WTC11 (cell line): ENCODE results near the gene CCDC167. TPM values are rescaled to one million over a fixed set of nuclear protein-coding genes. Genes with fewer than 3 reads are reported as not detected.

ENCODE experiments used
- ATAC-seq: fragments of 200-7000 bp; cut with Tn5 transposase; 2 replicates; pipeline ENCODE4 v1.10.0; 2021; ENCODE audit warnings: mild to moderate bottlenecking, moderate library complexity
- CTCF ChIA-PET: fragments of 300-600 bp; sonication (Branson Sonifier 250); formaldehyde crosslinking; loops from one replicate; lab custom pipeline; 2021; ENCODE audit warnings: antibody characterized with exemption; lab: Charles Lee
- POLR2A ChIA-PET: fragments of 350-600 bp; sonication (Branson Sonifier 250); formaldehyde crosslinking; loops from one replicate; lab custom pipeline; 2021; ENCODE audit warnings: antibody characterized with exemption; lab: Charles Lee
- DNase-seq: peaks from one replicate; pipeline ENCODE4 v3.0.0; 2021; ENCODE audit warnings: low spot score
- H3K27ac Mint-ChIP-seq: 2 replicates; pipeline ENCODE4 v1.8.0; 2021; ENCODE audit warnings: mixed read lengths
- H3K27me3 Mint-ChIP-seq: 2 replicates; pipeline ENCODE4 v1.8.0; 2021; ENCODE audit warnings: low read depth, mild to moderate bottlenecking, moderate library complexity, mixed read lengths
- H3K36me3 Mint-ChIP-seq: 2 replicates; pipeline ENCODE4 v1.8.0; 2021; ENCODE audit warnings: mixed read lengths
- H3K4me1 Mint-ChIP-seq: 2 replicates; pipeline ENCODE4 v1.8.0; 2022; ENCODE audit warnings: mixed read lengths
- H3K4me3 Mint-ChIP-seq: 2 replicates; pipeline ENCODE4 v1.8.0; 2021; ENCODE audit warnings: mild to moderate bottlenecking, moderate library complexity, mixed read lengths
- H3K9me3 Mint-ChIP-seq: 2 replicates; pipeline ENCODE4 v1.8.0; 2021; ENCODE audit warnings: mixed read lengths
- ARID4B ChIP-seq: sonication (generic); formaldehyde crosslinking; IDR thresholded peaks from 2 replicates; pipeline ENCODE4 v1.8.0; 2023; ENCODE audit warnings: missing genetic modification reagents, mild to moderate bottlenecking, borderline replicate concordance
- ATF3 ChIP-seq: sonication (generic); formaldehyde crosslinking; conservative IDR thresholded peaks from 2 replicates; pipeline ENCODE4 v1.8.1; 2022; ENCODE audit warnings: mild to moderate bottlenecking, missing genetic modification reagents
- ETV6 ChIP-seq: sonication (generic); formaldehyde crosslinking; IDR thresholded peaks from 2 replicates; pipeline ENCODE4 v1.8.1; 2022; ENCODE audit warnings: mild to moderate bottlenecking, missing genetic modification reagents
- HMGA2 ChIP-seq: fragments of 250-450 bp; sonication (Bioruptor Pico); IDR thresholded peaks from 2 replicates; pipeline ENCODE4 v1.4.0; 2021; ENCODE audit warnings: mild to moderate bottlenecking, moderate library complexity
- NR2C2 ChIP-seq: sonication (generic); formaldehyde crosslinking; IDR thresholded peaks from 2 replicates; pipeline ENCODE4 v1.8.0; 2022; ENCODE audit warnings: mild to moderate bottlenecking, missing genetic modification reagents
- NR3C1 ChIP-seq: sonication (generic); formaldehyde crosslinking; conservative IDR thresholded peaks from 2 replicates; pipeline ENCODE4 v1.8.1; 2023; ENCODE audit warnings: low read depth, mild to moderate bottlenecking, missing genetic modification reagents
- OVOL2 ChIP-seq: fragments of 250-450 bp; sonication (Bioruptor Pico); IDR thresholded peaks from 2 replicates; pipeline ENCODE4 v1.9.0; 2021; ENCODE audit warnings: mild to moderate bottlenecking, borderline replicate concordance
- PRRX2 ChIP-seq: fragments of 250-450 bp; sonication (Bioruptor Pico); IDR thresholded peaks from 2 replicates; pipeline ENCODE4 v1.8.0; 2021; ENCODE audit warnings: mild to moderate bottlenecking
- SMAD4 ChIP-seq: sonication (generic); formaldehyde crosslinking; IDR thresholded peaks from 2 replicates; pipeline ENCODE4 v1.8.0; 2022; ENCODE audit warnings: mild to moderate bottlenecking, missing genetic modification reagents
- TCF7 ChIP-seq: sonication (generic); formaldehyde crosslinking; IDR thresholded peaks from 2 replicates; pipeline ENCODE4 v1.8.0; 2022; ENCODE audit warnings: mild to moderate bottlenecking, low read depth, missing genetic modification reagents, moderate library complexity
- USF2 ChIP-seq: sonication (generic); formaldehyde crosslinking; IDR thresholded peaks from 2 replicates; pipeline ENCODE4 v1.8.1; 2023; ENCODE audit warnings: mild to moderate bottlenecking, missing genetic modification reagents, moderate library complexity
- ZBTB43 ChIP-seq: sonication (generic); formaldehyde crosslinking; IDR thresholded peaks from 2 replicates; pipeline ENCODE4 v1.8.1; 2023; ENCODE audit warnings: mild to moderate bottlenecking, missing genetic modification reagents
- ZNF396 ChIP-seq: fragments of 250-450 bp; sonication (Bioruptor Pico); IDR thresholded peaks from 2 replicates; pipeline ENCODE4 v1.8.0; 2021; ENCODE audit warnings: mild to moderate bottlenecking, moderate library complexity, borderline replicate concordance
- total RNA-seq: library from RNA; stranded (reverse); gene quantifications from 3 replicates; pipeline ENCODE4 v1.2.3, GENCODE V29; 2021
- TF ChIP-seq, protein P1 (sequence below): fragments of 250-450 bp; sonication (Bioruptor Pico); IDR thresholded peaks from 2 replicates; pipeline ENCODE4 v1.9.0; 2021; ENCODE audit warnings: mild to moderate bottlenecking
- TF ChIP-seq, protein P2 (sequence below): sonication (generic); formaldehyde crosslinking; IDR thresholded peaks from 2 replicates; pipeline ENCODE4 v1.8.1; 2022; ENCODE audit warnings: mild to moderate bottlenecking, moderate library complexity, missing genetic modification reagents
- TF ChIP-seq, protein P3 (sequence below): sonication (generic); formaldehyde crosslinking; IDR thresholded peaks from 2 replicates; pipeline ENCODE4 v1.8.0; 2023; ENCODE audit warnings: missing genetic modification reagents
- TF ChIP-seq, protein P4 (sequence below): fragments of 250-450 bp; sonication (Bioruptor Pico); IDR thresholded peaks from 2 replicates; pipeline ENCODE4 v1.9.0; 2021; ENCODE audit warnings: mild to moderate bottlenecking
- TF ChIP-seq, protein P5 (sequence below): sonication (generic); formaldehyde crosslinking; IDR thresholded peaks from 2 replicates; pipeline ENCODE4 v1.8.0; 2022; ENCODE audit warnings: missing genetic modification reagents

CCDC167 gene
- total RNA-seq, 1 experiment from 2014 or later, result 19.1 TPM

DNA sequence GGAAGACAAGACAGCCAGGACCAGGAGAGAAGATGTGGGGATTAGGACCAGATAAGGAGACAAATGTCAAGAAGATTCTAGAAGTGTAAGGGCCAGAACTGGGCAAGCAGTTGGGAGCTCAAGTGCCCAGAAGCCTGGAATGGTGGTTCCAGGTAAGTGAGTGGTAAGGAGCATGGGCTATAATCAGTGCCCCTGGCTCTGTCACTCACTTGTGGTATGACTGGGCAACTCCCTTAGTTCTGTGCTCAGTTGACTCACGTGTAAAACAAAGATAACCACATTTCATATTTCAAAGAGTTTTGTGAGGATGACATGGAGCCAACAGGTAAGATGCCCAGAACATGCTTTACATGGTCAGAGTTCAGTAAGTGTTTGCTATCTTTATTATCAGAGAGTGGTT, 11.2 kb downstream of the CCDC167 start (continued):
- no peak for TF ChIP-seq ARID4B
- TF ChIP-seq, protein P1, sequence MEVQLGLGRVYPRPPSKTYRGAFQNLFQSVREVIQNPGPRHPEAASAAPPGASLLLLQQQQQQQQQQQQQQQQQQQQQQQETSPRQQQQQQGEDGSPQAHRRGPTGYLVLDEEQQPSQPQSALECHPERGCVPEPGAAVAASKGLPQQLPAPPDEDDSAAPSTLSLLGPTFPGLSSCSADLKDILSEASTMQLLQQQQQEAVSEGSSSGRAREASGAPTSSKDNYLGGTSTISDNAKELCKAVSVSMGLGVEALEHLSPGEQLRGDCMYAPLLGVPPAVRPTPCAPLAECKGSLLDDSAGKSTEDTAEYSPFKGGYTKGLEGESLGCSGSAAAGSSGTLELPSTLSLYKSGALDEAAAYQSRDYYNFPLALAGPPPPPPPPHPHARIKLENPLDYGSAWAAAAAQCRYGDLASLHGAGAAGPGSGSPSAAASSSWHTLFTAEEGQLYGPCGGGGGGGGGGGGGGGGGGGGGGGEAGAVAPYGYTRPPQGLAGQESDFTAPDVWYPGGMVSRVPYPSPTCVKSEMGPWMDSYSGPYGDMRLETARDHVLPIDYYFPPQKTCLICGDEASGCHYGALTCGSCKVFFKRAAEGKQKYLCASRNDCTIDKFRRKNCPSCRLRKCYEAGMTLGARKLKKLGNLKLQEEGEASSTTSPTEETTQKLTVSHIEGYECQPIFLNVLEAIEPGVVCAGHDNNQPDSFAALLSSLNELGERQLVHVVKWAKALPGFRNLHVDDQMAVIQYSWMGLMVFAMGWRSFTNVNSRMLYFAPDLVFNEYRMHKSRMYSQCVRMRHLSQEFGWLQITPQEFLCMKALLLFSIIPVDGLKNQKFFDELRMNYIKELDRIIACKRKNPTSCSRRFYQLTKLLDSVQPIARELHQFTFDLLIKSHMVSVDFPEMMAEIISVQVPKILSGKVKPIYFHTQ, result no peak
- TF ChIP-seq ETV6 (CRISPR knock-in tag), result no peak
- TF ChIP-seq USF2, result no peak
- TF ChIP-seq ZBTB43 (CRISPR knock-in tag), result no peak
- TF ChIP-seq, protein P2, sequence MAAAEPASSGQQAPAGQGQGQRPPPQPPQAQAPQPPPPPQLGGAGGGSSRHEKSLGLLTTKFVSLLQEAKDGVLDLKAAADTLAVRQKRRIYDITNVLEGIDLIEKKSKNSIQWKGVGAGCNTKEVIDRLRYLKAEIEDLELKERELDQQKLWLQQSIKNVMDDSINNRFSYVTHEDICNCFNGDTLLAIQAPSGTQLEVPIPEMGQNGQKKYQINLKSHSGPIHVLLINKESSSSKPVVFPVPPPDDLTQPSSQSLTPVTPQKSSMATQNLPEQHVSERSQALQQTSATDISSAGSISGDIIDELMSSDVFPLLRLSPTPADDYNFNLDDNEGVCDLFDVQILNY (CRISPR knock-in tag), result no peak
- no peak for TF ChIP-seq ZNF396 (CRISPR knock-in tag)
- no peak for TF ChIP-seq TCF7 (CRISPR knock-in tag)
- TF ChIP-seq NR3C1 (CRISPR knock-in tag), result no peak
- TF ChIP-seq, all 79 proteins: peak for 0

GRCh38 chr6:37487591-37488380, 11.9 kb downstream of the CCDC167 start:
- POLR2A ChIA-PET, result interaction anchor here (0.9 kb wide), 1 partner anchor 217 kb away, joined by 6 read pairs; no protein-coding TSS in a partner anchor
- peaks cover 33% of the 10 kb centered on the region for H3K4me1 Mint-ChIP-seq
- H3K27ac Mint-ChIP-seq, result no peak overlapping the region
- DNase-seq, result no peak
- CTCF ChIA-PET, result interaction anchor here (0.9 to 2.4 kb wide), 5 partner anchors 20 to 162 kb away, joined by 3 to 12 read pairs (median 3); no protein-coding TSS in a partner anchor
- peaks cover 3% of the 10 kb centered on the region; the same call in 1 of the 2 replicates for H3K36me3 Mint-ChIP-seq
- no peak overlapping the region for H3K4me3 Mint-ChIP-seq
- H3K9me3 Mint-ChIP-seq, result no peaks in the 10 kb centered on the region
- ATAC-seq, result no peak
- no peaks in the 10 kb centered on the region for H3K27me3 Mint-ChIP-seq
- TF ChIP-seq HMGA2 (CRISPR knock-in tag) (no peak), ATF3 (CRISPR knock-in tag) (no peak), SMAD4 (CRISPR knock-in tag) (no peak), PRRX2 (no peak), NR2C2 (CRISPR knock-in tag) (no peak), OVOL2 (CRISPR knock-in tag) (no peak)
- TF ChIP-seq, protein P3, sequence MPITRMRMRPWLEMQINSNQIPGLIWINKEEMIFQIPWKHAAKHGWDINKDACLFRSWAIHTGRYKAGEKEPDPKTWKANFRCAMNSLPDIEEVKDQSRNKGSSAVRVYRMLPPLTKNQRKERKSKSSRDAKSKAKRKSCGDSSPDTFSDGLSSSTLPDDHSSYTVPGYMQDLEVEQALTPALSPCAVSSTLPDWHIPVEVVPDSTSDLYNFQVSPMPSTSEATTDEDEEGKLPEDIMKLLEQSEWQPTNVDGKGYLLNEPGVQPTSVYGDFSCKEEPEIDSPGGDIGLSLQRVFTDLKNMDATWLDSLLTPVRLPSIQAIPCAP (CRISPR knock-in tag), result no peak
- TF ChIP-seq, protein P4, sequence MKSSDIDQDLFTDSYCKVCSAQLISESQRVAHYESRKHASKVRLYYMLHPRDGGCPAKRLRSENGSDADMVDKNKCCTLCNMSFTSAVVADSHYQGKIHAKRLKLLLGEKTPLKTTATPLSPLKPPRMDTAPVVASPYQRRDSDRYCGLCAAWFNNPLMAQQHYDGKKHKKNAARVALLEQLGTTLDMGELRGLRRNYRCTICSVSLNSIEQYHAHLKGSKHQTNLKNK, result no peak
- TF ChIP-seq, protein P5, sequence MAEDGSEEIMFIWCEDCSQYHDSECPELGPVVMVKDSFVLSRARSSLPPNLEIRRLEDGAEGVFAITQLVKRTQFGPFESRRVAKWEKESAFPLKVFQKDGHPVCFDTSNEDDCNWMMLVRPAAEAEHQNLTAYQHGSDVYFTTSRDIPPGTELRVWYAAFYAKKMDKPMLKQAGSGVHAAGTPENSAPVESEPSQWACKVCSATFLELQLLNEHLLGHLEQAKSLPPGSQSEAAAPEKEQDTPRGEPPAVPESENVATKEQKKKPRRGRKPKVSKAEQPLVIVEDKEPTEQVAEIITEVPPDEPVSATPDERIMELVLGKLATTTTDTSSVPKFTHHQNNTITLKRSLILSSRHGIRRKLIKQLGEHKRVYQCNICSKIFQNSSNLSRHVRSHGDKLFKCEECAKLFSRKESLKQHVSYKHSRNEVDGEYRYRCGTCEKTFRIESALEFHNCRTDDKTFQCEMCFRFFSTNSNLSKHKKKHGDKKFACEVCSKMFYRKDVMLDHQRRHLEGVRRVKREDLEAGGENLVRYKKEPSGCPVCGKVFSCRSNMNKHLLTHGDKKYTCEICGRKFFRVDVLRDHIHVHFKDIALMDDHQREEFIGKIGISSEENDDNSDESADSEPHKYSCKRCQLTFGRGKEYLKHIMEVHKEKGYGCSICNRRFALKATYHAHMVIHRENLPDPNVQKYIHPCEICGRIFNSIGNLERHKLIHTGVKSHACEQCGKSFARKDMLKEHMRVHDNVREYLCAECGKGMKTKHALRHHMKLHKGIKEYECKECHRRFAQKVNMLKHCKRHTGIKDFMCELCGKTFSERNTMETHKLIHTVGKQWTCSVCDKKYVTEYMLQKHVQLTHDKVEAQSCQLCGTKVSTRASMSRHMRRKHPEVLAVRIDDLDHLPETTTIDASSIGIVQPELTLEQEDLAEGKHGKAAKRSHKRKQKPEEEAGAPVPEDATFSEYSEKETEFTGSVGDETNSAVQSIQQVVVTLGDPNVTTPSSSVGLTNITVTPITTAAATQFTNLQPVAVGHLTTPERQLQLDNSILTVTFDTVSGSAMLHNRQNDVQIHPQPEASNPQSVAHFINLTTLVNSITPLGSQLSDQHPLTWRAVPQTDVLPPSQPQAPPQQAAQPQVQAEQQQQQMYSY, result no peak
